Posterior cingulate gyrus (tissue), 11 donors: ENCODE results near the gene ADGRA1.
"Not testable (repeated sequence)": the region's sequence is repeated elsewhere in the genome, so short reads cannot be mapped to it uniquely, and the experiment has no call there.

Experiments
- DNase-seq, 10 donors: peaks; one replicate each; pipeline versions ENCODE4 v3.0.0 to v3.0.0-alpha.2; 2020 to 2021; ENCODE audit warnings: mixed read lengths in 3 of 10
- intact Hi-C: fragments of 100-400 bp; cut with DNase I; formaldehyde crosslinking; loops from one replicate; pipeline ENCODE4 v1.15.1; 2023

Gene ADGRA1

GRCh38 chr10:133105686-133106390, 18.1 kb downstream of the ADGRA1 start:
- DNase-seq = no peak
- intact Hi-C loops = no loop called here

GRCh38 chr10:133106516-133106915, 18.8 kb downstream of the ADGRA1 start:
- intact Hi-C loops = no loop called here
- no peak for DNase-seq

- intact Hi-C loops = no loop called here
- no peak for DNase-seq
Measured at GRCh38 chr10:133107442-133107841, 19.7 kb downstream of the ADGRA1 start.

GRCh38 chr10:133109711-133110110, 22.0 kb downstream of the ADGRA1 start:
- intact Hi-C loops = no loop called here
- DNase-seq = no peak

- intact Hi-C loops = no loop called here
Measured at GRCh38 chr10:133110133-133110532, 22.4 kb downstream of the ADGRA1 start.

GRCh38 chr10:133110609-133111275, 23.0 kb downstream of the ADGRA1 start:
- DNase-seq = no peak
- intact Hi-C loops = no loop called here

More at GRCh38 chr10:133110133-133110532, 22.4 kb downstream of the ADGRA1 start:
- DNase-seq = no peak

GRCh38 chr10:133111640-133112039, 23.9 kb downstream of the ADGRA1 start:
- intact Hi-C loops = not testable (repeated sequence)
- DNase-seq = peak in 1 of 10 donors; percentile 72

- peak in 3 of 10 donors; percentile 20 to 74 (median 69) for DNase-seq
- intact Hi-C loops = no loop called here
Measured at GRCh38 chr10:133113146-133113830, 25.6 kb downstream of the ADGRA1 start.

- DNase-seq = peak in 1 of 10 donors; percentile 23
- intact Hi-C loops = no loop called here
Measured at GRCh38 chr10:133113847-133114246, 26.1 kb downstream of the ADGRA1 start.

GRCh38 chr10:133114251-133114650, 26.5 kb downstream of the ADGRA1 start:
- DNase-seq = peak in 1 of 10 donors; percentile 82
- intact Hi-C loops = no loop called here

GRCh38 chr10:133114726-133115452, 27.2 kb downstream of the ADGRA1 start:
- DNase-seq = peak in 2 of 10 donors; percentile 7 to 74

GRCh38 chr10:133115453-133115842, 27.7 kb downstream of the ADGRA1 start:
- intact Hi-C loops = no loop called here
- peak in 1 of 10 donors; percentile 19 for DNase-seq

More at GRCh38 chr10:133114726-133115452, 27.2 kb downstream of the ADGRA1 start:
- intact Hi-C loops = no loop called here

- intact Hi-C loops = no loop called here
- DNase-seq = peak in 2 of 10 donors; percentile 14 to 61
Measured at GRCh38 chr10:133115976-133116375, 28.3 kb downstream of the ADGRA1 start.

GRCh38 chr10:133116455-133116854, 28.7 kb downstream of the ADGRA1 start:
- intact Hi-C loops = no loop called here
- DNase-seq = peak in 2 of 10 donors; percentile 6 to 73

GRCh38 chr10:133117036-133117687, 29.4 kb downstream of the ADGRA1 start:
- intact Hi-C loops = no loop called here

GRCh38 chr10:133117688-133118071, 30.0 kb downstream of the ADGRA1 start:
- peak in 1 of 10 donors; percentile 22 for DNase-seq
- intact Hi-C loops = no loop called here

More at GRCh38 chr10:133117036-133117687, 29.4 kb downstream of the ADGRA1 start:
- DNase-seq = peak in 2 of 10 donors; percentile 26 to 68

- intact Hi-C loops = loop anchor here (10.0 kb wide), 1 partner anchor 287 kb away; no protein-coding TSS in a partner anchor
- peak in 1 of 10 donors; percentile 17 for DNase-seq
Measured at GRCh38 chr10:133121479-133121878, 33.8 kb downstream of the ADGRA1 start.

GRCh38 chr10:133122171-133122935, 34.6 kb downstream of the ADGRA1 start:
- peak in 5 of 10 donors; percentile 5 to 73 (median 70) for DNase-seq
- intact Hi-C loops = loop anchor here (10.0 kb wide), 1 partner anchor 288 kb away; no protein-coding TSS in a partner anchor
